ENCODE data around the gene TMC4.
A peak's percentile ranks its signal among the peaks of the same experiment; 100 is the strongest.

TMC4 gene

GRCh38 chr19:54190503-54191010 is 17.6 kb upstream of the TMC4 start:
- Histone ChIP-seq H3K36me3 (peaks cover 60% of the 10 kb centered on the region), H3K4me1 (ENCODE audit: control insufficient read depth in 1 of 2, insufficient read depth in 1 of 2, low read depth in 1 of 2, low read length in 1 of 2) (peaks cover 40 to 45% of the 10 kb centered on the region in 2 experiments), H3K27ac (peak overlapping the region; percentile 100), H3K4me3 (ENCODE audit: low read depth in 1 of 2, low read length in 1 of 2) (peak overlapping the region; percentile 88 to 100), H3K27me3 (no peaks in the 10 kb centered on the region), H3K9me3 (no peaks in the 10 kb centered on the region)
- TF ChIP-seq CTCF (IDR thresholded peaks at IDR 0.05), result peak; percentile 59

GRCh38 chr19:54189735-54190502 is 17.0 kb upstream of the TMC4 start:
- H3K27ac ChIP-seq, result peak overlapping the region; percentile 100
- H3K9me3 ChIP-seq, result no peaks in the 10 kb centered on the region
- peak; percentile 22 for TF ChIP-seq CTCF (IDR thresholded peaks at IDR 0.05)
- H3K36me3 ChIP-seq, result peaks cover 60% of the 10 kb centered on the region
- peaks cover 40 to 45% of the 10 kb centered on the region in 2 experiments for H3K4me1 ChIP-seq (ENCODE audit: control insufficient read depth in 1 of 2, insufficient read depth in 1 of 2, low read depth in 1 of 2, low read length in 1 of 2)
- H3K4me3 ChIP-seq (ENCODE audit: low read depth in 1 of 2, low read length in 1 of 2), result peak overlapping the region; percentile 88 to 100
- no peaks in the 10 kb centered on the region for H3K27me3 ChIP-seq

GRCh38 chr19:54189145-54189734 is 16.3 kb upstream of the TMC4 start, which contains the start of gene MBOAT7:
MBOAT7 (minus strand) TSS chr19:54189580; CDS start chr19:54188508, 1,072 bp downstream.
- peak within 1 kb of the TSS; percentile 100 for H3K27ac ChIP-seq
- H3K4me1 ChIP-seq (ENCODE audit: control insufficient read depth in 1 of 2, insufficient read depth in 1 of 2, low read depth in 1 of 2, low read length in 1 of 2), result peaks cover 40 to 45% of the 10 kb centered on the region in 2 experiments
- peaks cover 59% of the 10 kb centered on the region for H3K36me3 ChIP-seq
- H3K27me3 ChIP-seq, result no peaks in the 10 kb centered on the region
- H3K4me3 ChIP-seq (ENCODE audit: low read depth in 1 of 2, low read length in 1 of 2), result peak within 1 kb of the TSS; percentile 88 to 100
- peak; percentile 62 for TF ChIP-seq CTCF (IDR thresholded peaks at IDR 0.05)
- no peaks in the 10 kb centered on the region for H3K9me3 ChIP-seq

GRCh38 chr19:54188215-54188871 is 15.4 kb upstream of the TMC4 start:
- TF ChIP-seq CTCF (IDR thresholded peaks at IDR 0.05), result peak; percentile 25
- no peaks in the 10 kb centered on the region for H3K9me3 ChIP-seq
- peak overlapping the region; percentile 100 for H3K27ac ChIP-seq
- H3K4me1 ChIP-seq (ENCODE audit: control insufficient read depth in 1 of 2, insufficient read depth in 1 of 2, low read depth in 1 of 2, low read length in 1 of 2), result peaks cover 32 to 42% of the 10 kb centered on the region in 2 experiments
- peaks cover 59% of the 10 kb centered on the region for H3K36me3 ChIP-seq
- H3K27me3 ChIP-seq, result no peaks in the 10 kb centered on the region
- H3K4me3 ChIP-seq (ENCODE audit: low read depth in 1 of 2, low read length in 1 of 2), result peak overlapping the region; percentile 88 to 100

- no peak for TF ChIP-seq CTCF (IDR thresholded peaks at IDR 0.05)
- Histone ChIP-seq H3K36me3 (peaks cover 59% of the 10 kb centered on the region), H3K27ac (peak overlapping the region; percentile 100), H3K27me3 (no peaks in the 10 kb centered on the region), H3K4me3 (ENCODE audit: low read depth in 1 of 2, low read length in 1 of 2) (peak overlapping the region; percentile 88 to 100), H3K9me3 (no peaks in the 10 kb centered on the region), H3K4me1 (ENCODE audit: control insufficient read depth in 1 of 2, insufficient read depth in 1 of 2, low read depth in 1 of 2, low read length in 1 of 2) (peaks cover 19 to 30% of the 10 kb centered on the region in 2 experiments)
Measured at GRCh38 chr19:54186934-54187381, 14.0 kb upstream of the TMC4 start.

All from neutrophil (primary cell).